Astrocyte (in vitro differentiated cells and primary cell): ENCODE data around the gene TSPAN4. TPM values are rescaled to one million over a fixed set of nuclear protein-coding genes. Genes with fewer than 3 reads are reported as not detected.

ENCODE experiments used
- DNase-seq: peaks from one replicate; pipeline ENCODE4 v3.0.0-alpha.2; 2010; ENCODE audit warnings: low read depth
- FAIRE-seq: peaks from 2 replicates; lab custom pipeline; 2011; peaks lifted over from hg19 to GRCh38; lab: Jason Lieb, UNC
- H2AFZ ChIP-seq: 2 replicates; pipeline ENCODE4 v1.6.0; 2012; ENCODE audit warnings: low read depth, low read length, inconsistent platforms
- H3K27ac ChIP-seq: 2 replicates; pipeline ENCODE4 v1.5.1; 2011; ENCODE audit warnings: low read depth, low read length, inconsistent platforms
- H3K27me3 ChIP-seq: 2 replicates; pipeline ENCODE4 v1.6.0; 2011; ENCODE audit warnings: low read length, inconsistent platforms; ENCODE audit not compliant: insufficient read depth
- H3K36me3 ChIP-seq: 2 replicates; pipeline ENCODE4 v1.5.1; 2011; ENCODE audit warnings: low read length, inconsistent platforms; ENCODE audit not compliant: insufficient read depth
- H3K4me1 ChIP-seq: 2 replicates; pipeline ENCODE4 v1.5.1; 2011; ENCODE audit warnings: low read length, inconsistent platforms; ENCODE audit not compliant: insufficient read depth
- H3K4me2 ChIP-seq: 2 replicates; pipeline ENCODE4 v1.6.0; 2012; ENCODE audit warnings: low read length, inconsistent platforms
- H3K4me3 ChIP-seq: 2 replicates; pipeline ENCODE4 v1.5.1; 2011; ENCODE audit warnings: low read depth, mild to moderate bottlenecking, low read length, inconsistent platforms; ENCODE audit not compliant: insufficient read depth
- H3K79me2 ChIP-seq: 2 replicates; pipeline ENCODE4 v1.6.0; 2012; ENCODE audit warnings: mild to moderate bottlenecking, low read length, inconsistent platforms; ENCODE audit not compliant: insufficient read depth
- H3K9ac ChIP-seq: 2 replicates; pipeline ENCODE4 v1.6.0; 2012; ENCODE audit warnings: mild to moderate bottlenecking, low read length, inconsistent platforms
- H3K9me3 ChIP-seq: 2 replicates; pipeline ENCODE4 v1.5.1; 2012; ENCODE audit warnings: low read depth, mild to moderate bottlenecking, low read length, inconsistent platforms; ENCODE audit not compliant: insufficient read depth
- H4K20me1 ChIP-seq: 2 replicates; pipeline ENCODE4 v1.6.0; 2012; ENCODE audit warnings: low read length, inconsistent platforms; ENCODE audit not compliant: insufficient read depth
- H3K27ac Mint-ChIP-seq: one replicate; pipeline ENCODE4 v1.8.0; 2021; ENCODE audit warnings: mild to moderate bottlenecking, mixed read lengths; ENCODE audit not compliant: unreplicated experiment
- H3K27me3 Mint-ChIP-seq: one replicate; pipeline ENCODE4 v1.8.0; 2021; ENCODE audit warnings: low read depth, mixed read lengths; ENCODE audit not compliant: unreplicated experiment
- H3K36me3 Mint-ChIP-seq: one replicate; pipeline ENCODE4 v1.8.0; 2021; ENCODE audit warnings: low read depth, mixed read lengths; ENCODE audit not compliant: unreplicated experiment
- H3K4me1 Mint-ChIP-seq: one replicate; pipeline ENCODE4 v1.8.0; 2021; ENCODE audit warnings: low read depth, mixed read lengths; ENCODE audit not compliant: unreplicated experiment
- H3K4me3 Mint-ChIP-seq: one replicate; pipeline ENCODE4 v1.8.0; 2021; ENCODE audit warnings: mild to moderate bottlenecking, moderate library complexity, mixed read lengths; ENCODE audit not compliant: unreplicated experiment
- H3K9me3 Mint-ChIP-seq: one replicate; pipeline ENCODE4 v1.8.0; 2021; ENCODE audit warnings: mild to moderate bottlenecking, mixed read lengths; ENCODE audit not compliant: unreplicated experiment
- CTCF ChIP-seq: IDR thresholded peaks from 2 replicates; pipeline ENCODE4 v1.5.1; 2011; ENCODE audit warnings: low read depth, mild to moderate bottlenecking, inconsistent platforms, low read length, moderate library complexity; ENCODE audit not compliant: insufficient read depth
- EZH2 ChIP-seq: IDR thresholded peaks from 2 replicates; pipeline ENCODE4 v1.6.1; 2012; ENCODE audit warnings: mild to moderate bottlenecking, low read length, inconsistent platforms; ENCODE audit not compliant: insufficient read depth
- total RNA-seq: library from RNA; stranded (reverse); gene quantifications from 2 replicates; pipeline ENCODE4 v1.2.1, GENCODE V29; 2021

The TSPAN4 gene
- total RNA-seq, 1 donor from 2014 or later: 69.5 TPM

DNA sequence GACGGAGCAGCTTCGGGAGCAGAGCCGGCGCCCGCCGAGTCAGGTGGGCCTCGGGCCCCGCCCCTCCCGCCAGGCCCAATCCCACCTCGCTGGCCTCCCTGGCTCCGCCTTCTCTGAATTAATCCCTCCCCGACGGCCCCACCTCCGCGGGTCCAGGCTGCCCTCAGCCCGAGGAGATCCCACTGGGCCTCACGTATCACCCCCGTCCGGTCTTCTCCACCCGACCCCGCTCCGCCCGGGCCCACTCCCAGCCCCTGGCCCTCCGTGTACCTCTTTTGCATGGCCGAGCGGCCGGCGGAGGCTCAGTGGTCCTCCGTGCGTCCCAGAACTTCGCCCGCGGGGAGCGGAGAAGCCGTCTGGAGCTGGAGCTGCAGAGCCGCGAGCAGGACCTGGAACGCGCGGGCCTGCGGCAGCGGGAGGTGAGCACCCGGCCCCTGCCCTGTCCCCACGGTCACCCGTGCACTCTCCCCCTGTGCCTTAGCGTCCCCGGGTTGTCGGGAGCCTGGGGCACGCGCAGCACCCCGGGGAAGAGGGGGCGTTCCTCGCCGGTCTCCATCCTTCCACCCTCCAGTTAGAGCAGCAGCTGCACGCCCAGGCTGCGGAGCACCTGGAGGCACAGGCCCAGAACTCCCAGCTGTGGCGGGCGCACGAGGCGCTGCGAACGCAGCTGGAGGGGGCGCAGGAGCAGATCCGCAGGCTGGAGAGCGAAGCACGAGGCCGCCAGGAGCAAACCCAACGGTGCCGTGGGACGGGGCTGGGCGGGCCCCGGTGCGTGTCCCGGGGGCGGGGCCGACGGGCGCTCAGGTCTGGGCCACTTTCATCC is 12.1 kb upstream of the TSPAN4 start:
- Histone ChIP-seq H3K4me2 (peak overlapping the region; percentile 96), H3K9ac (no peak overlapping the region), H4K20me1 (peaks cover 45% of the 10 kb centered on the region), H3K79me2 (peaks cover 30% of the 10 kb centered on the region), H3K4me1 (peaks cover 58% of the 10 kb centered on the region), H3K4me3 (peak overlapping the region; percentile 41), H3K27ac (no peak overlapping the region), H3K9me3 (no peaks in the 10 kb centered on the region), H3K36me3 (no peaks in the 10 kb centered on the region), H3K27me3 (no peaks in the 10 kb centered on the region), H2AFZ (peak overlapping the region; percentile 60)
- Mint-ChIP-seq H3K9me3 (no peaks in the 10 kb centered on the region), H3K36me3 (no peaks in the 10 kb centered on the region), H3K27me3 (peaks cover 9% of the 10 kb centered on the region), H3K4me1 (peaks cover 11% of the 10 kb centered on the region), H3K4me3 (peak overlapping the region; percentile 50), H3K27ac (no peak overlapping the region)
- no peak for DNase-seq
- FAIRE-seq: no peak
- TF ChIP-seq EZH2 (peak; percentile 30), CTCF (no peak)

DNA sequence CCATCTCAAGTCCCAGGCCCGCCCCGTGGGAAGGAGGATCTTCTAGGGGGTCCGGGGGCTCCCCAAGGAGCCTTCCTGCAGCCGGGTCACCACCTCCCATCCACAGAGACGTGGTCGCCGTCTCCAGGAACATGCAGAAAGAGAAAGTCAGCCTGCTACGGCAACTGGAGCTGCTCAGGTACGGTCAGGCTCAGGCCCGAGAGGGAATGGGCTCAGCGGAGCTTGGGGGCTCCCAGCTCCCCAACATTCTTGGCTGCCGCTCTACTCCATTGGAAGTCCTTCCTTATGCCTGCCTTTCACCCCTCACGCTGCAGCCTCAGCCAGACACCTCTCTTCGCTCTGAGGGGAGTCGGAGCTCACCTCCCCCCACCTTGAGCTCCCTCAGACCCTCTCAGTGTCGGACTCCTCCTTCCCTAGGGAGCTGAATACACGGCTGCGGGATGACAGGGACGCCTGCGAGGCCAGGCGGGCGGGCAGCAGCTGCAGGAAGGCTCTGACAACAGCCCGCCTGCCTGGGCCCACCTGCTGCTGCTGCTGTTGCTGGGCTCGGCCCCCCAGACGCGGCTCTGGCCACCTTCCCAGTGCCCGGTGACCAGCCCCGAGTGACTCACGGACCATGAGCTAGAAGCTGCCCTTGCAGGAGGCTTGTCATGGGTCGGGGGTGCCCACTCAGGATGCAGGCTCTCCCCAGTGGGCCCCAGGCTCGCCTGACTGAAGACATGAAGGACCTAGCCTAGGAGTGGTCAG is 11.4 kb upstream of the TSPAN4 start:
- no peak overlapping the region for H2AFZ ChIP-seq
- DNase-seq: no peak
- H4K20me1 ChIP-seq: peaks cover 47% of the 10 kb centered on the region
- Mint-ChIP-seq H3K36me3 (no peaks in the 10 kb centered on the region), H3K27me3 (peaks cover 9% of the 10 kb centered on the region), H3K4me1 (peaks cover 11% of the 10 kb centered on the region), H3K9me3 (no peaks in the 10 kb centered on the region), H3K4me3 (peak overlapping the region; percentile 71), H3K27ac (peak overlapping the region; percentile 58)
- peak overlapping the region; percentile 2 for H3K4me3 ChIP-seq
- H3K4me2 ChIP-seq: peak overlapping the region; percentile 96
- H3K9me3 ChIP-seq: no peaks in the 10 kb centered on the region
- H3K27me3 ChIP-seq: no peaks in the 10 kb centered on the region
- TF ChIP-seq CTCF: no peak
- no peak for TF ChIP-seq EZH2
- H3K27ac ChIP-seq: peak overlapping the region; percentile 37
- no peak for FAIRE-seq
- no peaks in the 10 kb centered on the region for H3K36me3 ChIP-seq
- peaks cover 58% of the 10 kb centered on the region for H3K4me1 ChIP-seq
- H3K9ac ChIP-seq: peak overlapping the region; percentile 74
- H3K79me2 ChIP-seq: peaks cover 35% of the 10 kb centered on the region
